ENCODE measurements around the gene PNPLA2. TPM values are rescaled to one million over a fixed set of nuclear protein-coding genes. Genes with fewer than 3 reads are reported as not detected.

The PNPLA2 gene
- total RNA-seq, 2 experiments from 2014 or later, result 29.7 to 32.0 TPM

DNA sequence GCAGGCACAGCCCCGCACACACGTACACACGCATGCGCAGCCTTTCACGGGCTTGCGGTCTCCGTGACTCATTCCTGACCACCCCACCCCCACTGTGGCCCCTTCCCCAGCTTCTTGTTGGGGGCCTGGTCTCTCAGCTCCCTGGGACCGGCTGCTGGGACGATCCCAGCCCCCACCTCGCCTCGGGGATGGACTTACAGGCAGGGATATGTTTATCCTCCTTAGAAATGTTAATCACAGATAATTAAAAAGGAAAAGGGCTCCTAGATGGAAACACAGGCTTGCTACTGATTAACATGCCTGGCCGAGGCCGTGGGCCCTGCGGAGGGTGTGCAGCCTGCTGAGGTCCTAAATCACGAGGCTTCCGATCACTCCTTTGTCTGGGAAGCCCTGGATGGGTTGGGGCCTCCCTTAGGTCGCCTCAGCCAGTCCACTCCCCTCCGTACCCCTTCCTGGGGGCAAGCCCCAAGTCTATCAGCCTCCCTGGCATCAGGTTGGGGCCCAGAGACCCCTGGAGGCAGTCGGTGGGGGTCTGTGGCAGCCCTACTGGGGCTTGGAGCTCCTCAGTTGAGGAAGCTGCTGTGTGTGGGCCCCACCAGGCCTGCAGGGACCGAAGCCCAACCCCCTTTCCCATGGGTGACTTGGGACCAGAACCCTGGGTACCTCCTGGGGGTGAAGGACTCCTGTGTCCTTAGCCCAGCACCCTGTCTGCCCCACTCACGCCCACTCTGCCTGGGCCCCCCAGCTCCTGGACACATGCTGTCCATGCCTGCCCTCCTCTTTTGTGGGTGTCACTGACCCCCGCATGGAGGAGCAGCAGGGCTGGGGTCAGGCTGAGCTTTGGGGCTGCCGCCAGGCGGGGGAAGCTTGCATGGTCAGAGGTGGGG lies 44.6 kb downstream of the PNPLA2 start:
- DNase-seq, result no peak
- Mint-ChIP-seq H3K9me3 (no peaks in the 10 kb centered on the region), H3K27ac (no peak overlapping the region), H3K4me1 (ENCODE audit: low read depth) (no peaks in the 10 kb centered on the region), H3K4me3 (no peak overlapping the region), H3K36me3 (ENCODE audit: low read depth) (no peaks in the 10 kb centered on the region), H3K27me3 (no peaks in the 10 kb centered on the region)
- intact Hi-C loops (cut with micrococcal nuclease), result no loop called here
- ChIA-PET CTCF (no interaction called here), POLR2A (no interaction called here)
- TF ChIP-seq, protein P1, sequence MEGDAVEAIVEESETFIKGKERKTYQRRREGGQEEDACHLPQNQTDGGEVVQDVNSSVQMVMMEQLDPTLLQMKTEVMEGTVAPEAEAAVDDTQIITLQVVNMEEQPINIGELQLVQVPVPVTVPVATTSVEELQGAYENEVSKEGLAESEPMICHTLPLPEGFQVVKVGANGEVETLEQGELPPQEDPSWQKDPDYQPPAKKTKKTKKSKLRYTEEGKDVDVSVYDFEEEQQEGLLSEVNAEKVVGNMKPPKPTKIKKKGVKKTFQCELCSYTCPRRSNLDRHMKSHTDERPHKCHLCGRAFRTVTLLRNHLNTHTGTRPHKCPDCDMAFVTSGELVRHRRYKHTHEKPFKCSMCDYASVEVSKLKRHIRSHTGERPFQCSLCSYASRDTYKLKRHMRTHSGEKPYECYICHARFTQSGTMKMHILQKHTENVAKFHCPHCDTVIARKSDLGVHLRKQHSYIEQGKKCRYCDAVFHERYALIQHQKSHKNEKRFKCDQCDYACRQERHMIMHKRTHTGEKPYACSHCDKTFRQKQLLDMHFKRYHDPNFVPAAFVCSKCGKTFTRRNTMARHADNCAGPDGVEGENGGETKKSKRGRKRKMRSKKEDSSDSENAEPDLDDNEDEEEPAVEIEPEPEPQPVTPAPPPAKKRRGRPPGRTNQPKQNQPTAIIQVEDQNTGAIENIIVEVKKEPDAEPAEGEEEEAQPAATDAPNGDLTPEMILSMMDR (IDR thresholded peaks at IDR 0.05), result no peak
- no peak for ATAC-seq

DNA sequence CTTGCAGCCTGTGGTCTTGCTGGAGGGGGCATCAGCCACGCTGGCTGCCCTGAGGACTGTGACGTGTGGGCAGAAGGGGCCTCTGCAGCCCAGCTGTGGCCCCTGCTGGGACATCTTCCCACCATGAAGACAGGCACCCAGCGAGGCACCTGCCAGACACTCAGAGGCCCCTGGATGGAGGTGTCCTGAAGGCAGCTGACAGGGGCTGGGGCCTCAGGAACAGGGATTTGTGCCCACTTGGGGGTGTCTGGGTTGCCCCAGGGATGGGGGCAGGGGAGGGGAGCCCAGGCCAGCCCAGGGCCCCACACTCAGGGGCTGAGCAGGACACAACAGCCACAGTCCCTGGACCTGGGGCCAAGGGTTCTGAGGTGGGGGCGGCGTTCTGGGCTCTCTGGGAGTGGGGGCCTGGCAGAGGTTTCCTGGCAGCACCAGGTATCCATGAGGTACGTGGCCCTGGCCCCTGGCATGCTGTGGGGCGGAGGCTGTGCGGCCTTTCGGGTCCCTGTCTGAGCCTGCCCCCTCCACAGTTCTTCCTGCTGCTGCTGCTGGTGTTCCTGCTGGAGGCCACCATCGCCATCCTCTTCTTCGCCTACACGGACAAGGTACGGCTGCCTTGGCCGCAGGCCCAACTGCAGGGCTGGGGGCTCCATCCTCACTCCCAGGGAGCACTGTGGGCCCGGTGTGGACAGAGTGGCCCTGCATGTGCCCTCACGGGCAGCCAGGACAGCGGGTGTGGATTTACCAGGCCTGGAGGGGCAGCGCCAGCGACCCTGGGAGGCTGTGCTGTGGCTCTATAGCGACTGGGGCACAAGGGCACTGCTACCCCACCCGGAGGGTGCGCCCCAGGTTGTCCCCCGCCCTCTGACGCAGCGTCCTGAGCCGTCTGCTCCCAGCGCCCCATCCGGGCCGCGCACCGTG lies 45.5 kb downstream of the PNPLA2 start:
- POLR2A ChIA-PET, result no interaction called here

DNA sequence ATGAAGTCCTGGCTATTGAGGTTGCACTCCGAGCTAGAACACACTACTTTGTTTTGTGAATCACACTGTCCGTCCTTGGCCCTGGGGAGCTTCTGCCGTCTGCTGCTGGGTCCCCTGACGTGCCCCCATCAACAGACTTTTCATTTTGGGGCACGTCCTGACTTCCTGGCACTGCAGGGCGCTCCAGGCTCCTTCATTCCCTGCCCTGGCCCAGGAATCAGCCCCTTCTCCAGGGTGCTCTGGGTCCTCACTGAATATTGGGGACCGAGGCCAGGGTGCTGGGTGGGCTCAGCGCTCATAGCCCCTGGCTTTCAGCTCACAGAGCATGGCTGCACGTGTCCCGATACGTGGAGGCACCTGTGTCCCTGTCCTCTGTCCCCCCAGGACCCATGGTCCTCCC lies 46.2 kb downstream of the PNPLA2 start:
- intact Hi-C loops (cut with micrococcal nuclease), result no loop called here
- TF ChIP-seq, protein P1 (IDR thresholded peaks at IDR 0.05), result no peak
- no peak for ATAC-seq
- POLR2A ChIA-PET, result no interaction called here
- CTCF ChIA-PET, result no interaction called here
- no peaks in the 10 kb centered on the region for H3K27me3 Mint-ChIP-seq
- H3K27ac Mint-ChIP-seq, result no peak overlapping the region
- no peaks in the 10 kb centered on the region for H3K9me3 Mint-ChIP-seq
- H3K4me1 Mint-ChIP-seq (ENCODE audit: low read depth), result no peaks in the 10 kb centered on the region
- H3K4me3 Mint-ChIP-seq, result no peak overlapping the region
- DNase-seq, result no peak
- H3K36me3 Mint-ChIP-seq (ENCODE audit: low read depth), result no peaks in the 10 kb centered on the region

More for the DNA sequence above, 45.5 kb downstream of the PNPLA2 start:
- Mint-ChIP-seq H3K4me3 (no peak overlapping the region), H3K9me3 (no peaks in the 10 kb centered on the region), H3K36me3 (ENCODE audit: low read depth) (no peaks in the 10 kb centered on the region), H3K27ac (no peak overlapping the region), H3K27me3 (no peaks in the 10 kb centered on the region), H3K4me1 (ENCODE audit: low read depth) (no peaks in the 10 kb centered on the region)
- ATAC-seq, result no peak
- CTCF ChIA-PET, result no interaction called here
- no peak for DNase-seq
- intact Hi-C loops (cut with micrococcal nuclease), result no loop called here
- TF ChIP-seq, protein P1 (IDR thresholded peaks at IDR 0.05), result no peak

DNA sequence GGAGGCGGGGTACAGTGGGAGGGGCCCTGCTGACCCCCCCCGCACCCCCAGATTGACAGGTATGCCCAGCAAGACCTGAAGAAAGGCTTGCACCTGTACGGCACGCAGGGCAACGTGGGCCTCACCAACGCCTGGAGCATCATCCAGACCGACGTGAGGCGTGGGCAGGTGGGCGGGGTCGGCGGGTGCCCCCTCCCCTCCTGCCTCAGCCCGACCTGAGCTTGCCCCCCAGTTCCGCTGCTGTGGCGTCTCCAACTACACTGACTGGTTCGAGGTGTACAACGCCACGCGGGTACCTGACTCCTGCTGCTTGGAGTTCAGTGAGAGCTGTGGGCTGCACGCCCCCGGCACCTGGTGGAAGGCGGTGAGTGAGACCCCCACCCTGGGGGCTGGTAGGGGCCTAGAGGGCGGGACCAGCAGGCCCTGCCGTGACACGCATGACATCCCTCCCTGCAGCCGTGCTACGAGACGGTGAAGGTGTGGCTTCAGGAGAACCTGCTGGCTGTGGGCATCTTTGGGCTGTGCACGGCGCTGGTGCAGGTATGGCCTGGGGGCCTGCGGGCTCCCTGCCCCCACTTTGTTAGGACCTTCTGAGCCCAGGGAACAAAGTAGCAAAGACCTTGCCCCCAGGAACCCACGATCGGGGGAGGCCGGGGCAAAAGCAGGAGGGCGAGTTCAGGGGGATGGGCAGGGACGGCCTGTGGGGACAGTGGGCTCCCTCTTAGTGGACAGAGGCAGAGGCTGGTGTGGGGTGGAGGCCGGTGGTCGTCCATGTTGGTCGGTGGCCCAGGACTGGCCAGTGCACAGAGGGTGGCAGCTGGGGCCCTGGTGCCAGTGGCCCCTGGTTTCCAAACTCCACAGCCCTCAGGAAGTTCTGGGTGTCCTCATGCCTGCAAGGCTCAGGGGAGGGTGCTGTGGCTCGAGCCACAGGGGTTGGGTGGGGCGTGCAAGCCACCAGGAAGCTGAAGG lies 47.0 kb downstream of the PNPLA2 start:
- DNase-seq (no peak), ATAC-seq (no peak)
- Mint-ChIP-seq H3K27ac (no peak overlapping the region), H3K36me3 (ENCODE audit: low read depth) (no peaks in the 10 kb centered on the region), H3K4me1 (ENCODE audit: low read depth) (no peaks in the 10 kb centered on the region), H3K4me3 (no peak overlapping the region), H3K27me3 (no peaks in the 10 kb centered on the region), H3K9me3 (no peaks in the 10 kb centered on the region)
- POLR2A ChIA-PET, result interaction anchor here (1.0 kb wide), 1 partner anchor 10 kb away, joined by 4 read pairs; no protein-coding TSS in a partner anchor
- TF ChIP-seq, protein P1 (IDR thresholded peaks at IDR 0.05), result no peak
- intact Hi-C loops (cut with micrococcal nuclease), result no loop called here
- CTCF ChIA-PET, result no interaction called here

All from activated CD8-positive, alpha-beta T cell treated with anti-CD3 and anti-CD28 coated beads for 36 hours (primary cell).